Measurements from ENCODE around the gene APOLD1. TPM values are rescaled to one million over a fixed set of nuclear protein-coding genes. Genes with fewer than 3 reads are reported as not detected.

Gene APOLD1
- total RNA-seq, 1 donor: 3.3 TPM

DNA sequence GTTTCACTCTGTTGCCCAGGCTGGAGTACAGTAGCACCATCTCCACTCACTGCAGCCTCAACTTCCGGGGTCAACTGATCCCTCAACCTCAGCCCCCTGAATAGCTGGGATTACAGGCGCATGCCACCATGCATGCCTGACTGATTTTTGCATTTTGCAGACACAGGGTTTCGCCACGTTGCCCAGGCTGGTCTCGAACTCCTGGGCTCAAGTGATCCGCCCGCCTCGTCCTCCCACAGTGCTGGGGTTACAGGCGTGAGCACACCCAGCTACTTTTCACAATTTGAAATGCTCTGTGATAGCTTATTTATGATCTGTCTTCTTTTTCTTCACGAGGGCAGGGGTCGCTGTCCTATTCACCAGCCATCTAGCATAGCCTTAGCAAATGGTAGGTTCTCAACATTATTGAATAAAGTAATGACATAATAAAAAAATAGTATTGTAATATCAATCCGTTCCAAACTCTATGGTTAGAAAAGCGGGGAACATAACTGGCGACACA, 27.2 kb downstream of the APOLD1 start:
- Histone ChIP-seq H3K36me3 (ENCODE audit: insufficient read depth, low read length) (peaks cover 14% of the 10 kb centered on the region), H3K4me2 (ENCODE audit: insufficient read depth, low read length) (peak overlapping the region; percentile 96), H3K27ac (ENCODE audit: low read depth, low read length) (no peak overlapping the region), H3K4me3 (ENCODE audit: insufficient read depth, low read length) (peak overlapping the region; percentile 81), H3K4me1 (ENCODE audit: insufficient read depth, low read length) (peaks cover 37% of the 10 kb centered on the region), H4K20me1 (ENCODE audit: insufficient read depth, low read length) (no peaks in the 10 kb centered on the region), H3K79me2 (ENCODE audit: insufficient read depth, low read length) (peaks cover 45% of the 10 kb centered on the region), H2AFZ (ENCODE audit: low read length) (peak overlapping the region; percentile 52), H3K9me3 (ENCODE audit: low read depth, low read length) (no peaks in the 10 kb centered on the region), H3K27me3 (ENCODE audit: insufficient read depth, low read length) (no peaks in the 10 kb centered on the region)
- DNase-seq (ENCODE audit: insufficient read length, low spot score, missing footprints): no peak
- TF ChIP-seq, protein P1, sequence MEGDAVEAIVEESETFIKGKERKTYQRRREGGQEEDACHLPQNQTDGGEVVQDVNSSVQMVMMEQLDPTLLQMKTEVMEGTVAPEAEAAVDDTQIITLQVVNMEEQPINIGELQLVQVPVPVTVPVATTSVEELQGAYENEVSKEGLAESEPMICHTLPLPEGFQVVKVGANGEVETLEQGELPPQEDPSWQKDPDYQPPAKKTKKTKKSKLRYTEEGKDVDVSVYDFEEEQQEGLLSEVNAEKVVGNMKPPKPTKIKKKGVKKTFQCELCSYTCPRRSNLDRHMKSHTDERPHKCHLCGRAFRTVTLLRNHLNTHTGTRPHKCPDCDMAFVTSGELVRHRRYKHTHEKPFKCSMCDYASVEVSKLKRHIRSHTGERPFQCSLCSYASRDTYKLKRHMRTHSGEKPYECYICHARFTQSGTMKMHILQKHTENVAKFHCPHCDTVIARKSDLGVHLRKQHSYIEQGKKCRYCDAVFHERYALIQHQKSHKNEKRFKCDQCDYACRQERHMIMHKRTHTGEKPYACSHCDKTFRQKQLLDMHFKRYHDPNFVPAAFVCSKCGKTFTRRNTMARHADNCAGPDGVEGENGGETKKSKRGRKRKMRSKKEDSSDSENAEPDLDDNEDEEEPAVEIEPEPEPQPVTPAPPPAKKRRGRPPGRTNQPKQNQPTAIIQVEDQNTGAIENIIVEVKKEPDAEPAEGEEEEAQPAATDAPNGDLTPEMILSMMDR (IDR thresholded peaks at IDR 0.05; ENCODE audit: extremely low read depth, low read depth, low read length): no peak

DNA sequence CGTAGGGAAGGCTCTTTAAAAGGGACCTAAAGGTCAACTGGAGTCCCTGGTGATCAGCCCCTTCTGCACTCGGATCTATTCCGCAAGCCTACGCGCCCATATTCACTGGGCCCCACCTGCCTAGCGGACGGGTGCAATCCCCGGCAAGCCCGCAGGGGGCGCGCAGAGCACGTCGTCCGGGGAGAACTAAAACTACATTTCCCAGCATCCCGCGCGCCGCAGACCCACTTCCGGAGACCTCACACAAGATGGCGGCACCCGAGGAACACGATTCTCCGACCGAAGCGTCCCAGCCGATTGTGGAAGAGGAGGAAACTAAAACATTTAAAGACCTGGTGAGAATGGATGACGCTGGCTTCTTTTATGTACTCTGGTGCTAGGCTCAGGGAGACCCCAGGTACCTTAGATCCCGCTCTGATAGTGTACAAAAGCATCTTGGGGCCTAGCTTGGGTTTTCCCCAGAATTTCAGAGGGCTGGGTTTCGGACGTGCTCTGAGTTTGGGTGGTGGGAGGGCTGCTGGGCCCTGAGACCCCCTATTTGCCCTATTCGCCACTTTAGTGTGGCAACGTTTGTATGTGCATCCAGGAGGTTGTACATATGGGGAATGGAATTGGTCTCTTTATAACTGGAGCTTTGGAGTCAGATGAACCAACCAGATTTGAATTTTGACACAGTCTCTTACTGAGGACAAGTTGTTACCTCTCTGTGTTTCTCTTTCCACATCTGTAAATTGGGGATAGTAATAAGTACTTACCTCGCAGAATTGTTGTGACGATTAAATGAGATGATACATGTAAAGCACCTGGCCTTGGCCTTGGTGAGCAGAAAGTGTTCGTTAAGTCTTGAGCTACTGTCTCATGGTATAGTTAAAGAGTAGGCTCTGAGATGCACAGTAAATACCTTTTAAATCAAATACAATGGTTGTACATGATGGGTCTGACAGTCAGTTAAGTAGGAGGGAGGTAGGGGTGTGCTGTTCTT, 28.0 kb downstream of the APOLD1 start, which contains the start of gene DDX47:
Gene DDX47, plus strand, starts transcription at position 227 of the 982 bp plus-strand sequence. Its CDS starts 22 bp downstream, at position 249.
- Histone ChIP-seq H3K9me3 (ENCODE audit: low read depth, low read length) (no peaks in the 10 kb centered on the region), H4K20me1 (ENCODE audit: insufficient read depth, low read length) (no peaks in the 10 kb centered on the region), H3K4me2 (ENCODE audit: insufficient read depth, low read length) (peak within 1 kb of the TSS; percentile 96), H2AFZ (ENCODE audit: low read length) (peak within 1 kb of the TSS; percentile 52), H3K27ac (ENCODE audit: low read depth, low read length) (peak within 1 kb of the TSS; percentile 89), H3K4me1 (ENCODE audit: insufficient read depth, low read length) (peaks cover 32% of the 10 kb centered on the region), H3K27me3 (ENCODE audit: insufficient read depth, low read length) (no peaks in the 10 kb centered on the region), H3K79me2 (ENCODE audit: insufficient read depth, low read length) (peaks cover 51% of the 10 kb centered on the region), H3K36me3 (ENCODE audit: insufficient read depth, low read length) (peaks cover 17% of the 10 kb centered on the region), H3K4me3 (ENCODE audit: insufficient read depth, low read length) (peak within 1 kb of the TSS; percentile 81)
- TF ChIP-seq, protein P1 (IDR thresholded peaks at IDR 0.05; ENCODE audit: extremely low read depth, low read depth, low read length): peak; percentile 91
- DNase-seq (ENCODE audit: insufficient read length, low spot score, missing footprints): peak; percentile 84

DNA sequence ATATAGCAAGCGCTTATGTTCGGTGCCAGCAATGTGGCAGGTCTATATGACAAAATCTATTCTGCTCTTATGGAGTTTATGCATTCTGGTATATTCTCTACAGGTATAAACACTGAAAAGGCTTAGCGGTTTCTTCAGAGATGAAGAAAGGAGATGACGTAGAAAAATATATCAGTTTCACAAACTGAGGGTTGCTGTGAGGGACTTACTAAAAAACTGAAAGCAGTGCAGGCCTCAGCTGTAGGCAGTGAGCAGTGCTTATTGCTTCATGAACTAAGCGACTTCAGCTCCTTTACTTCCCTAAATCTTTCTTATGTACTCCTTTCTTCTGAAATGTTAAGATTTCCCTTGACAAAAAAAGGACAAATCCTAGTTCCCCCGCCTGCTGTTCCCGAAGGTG, 32.2 kb downstream of the APOLD1 start:
- no peaks in the 10 kb centered on the region for H3K27me3 ChIP-seq (ENCODE audit: insufficient read depth, low read length)
- TF ChIP-seq, protein P1 (IDR thresholded peaks at IDR 0.05; ENCODE audit: extremely low read depth, low read depth, low read length): no peak
- peaks cover 71% of the 10 kb centered on the region for H3K4me1 ChIP-seq (ENCODE audit: insufficient read depth, low read length)
- H3K36me3 ChIP-seq (ENCODE audit: insufficient read depth, low read length): peaks cover 39% of the 10 kb centered on the region
- no peak overlapping the region for H2AFZ ChIP-seq (ENCODE audit: low read length)
- no peaks in the 10 kb centered on the region for H4K20me1 ChIP-seq (ENCODE audit: insufficient read depth, low read length)
- H3K4me3 ChIP-seq (ENCODE audit: insufficient read depth, low read length): no peak overlapping the region
- peak overlapping the region; percentile 42 for H3K27ac ChIP-seq (ENCODE audit: low read depth, low read length)
- peaks cover 69% of the 10 kb centered on the region for H3K79me2 ChIP-seq (ENCODE audit: insufficient read depth, low read length)
- no peak for DNase-seq (ENCODE audit: insufficient read length, low spot score, missing footprints)
- H3K4me2 ChIP-seq (ENCODE audit: insufficient read depth, low read length): no peak overlapping the region
- no peaks in the 10 kb centered on the region for H3K9me3 ChIP-seq (ENCODE audit: low read depth, low read length)

DNA sequence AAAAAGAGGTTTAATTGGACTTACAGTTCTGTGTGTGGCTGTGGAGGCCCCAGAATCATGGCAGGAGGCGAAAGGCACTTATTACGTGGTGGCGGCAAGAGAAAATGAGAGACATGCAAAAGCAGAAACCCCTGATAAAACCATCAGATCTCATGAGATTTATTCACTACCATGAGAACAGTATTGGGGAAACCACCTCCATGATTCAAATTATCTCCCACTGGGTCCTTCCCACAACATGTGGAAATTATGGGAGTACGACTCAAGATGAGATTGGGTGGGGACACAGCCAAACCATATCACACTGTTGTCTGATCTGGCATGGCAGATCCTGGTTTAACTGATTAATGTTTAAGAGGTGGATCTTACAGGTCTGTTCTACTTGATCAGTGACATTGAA, 33.2 kb downstream of the APOLD1 start:
- Histone ChIP-seq H3K27me3 (ENCODE audit: insufficient read depth, low read length) (no peaks in the 10 kb centered on the region), H3K4me2 (ENCODE audit: insufficient read depth, low read length) (peak overlapping the region; percentile 67), H3K4me3 (ENCODE audit: insufficient read depth, low read length) (no peak overlapping the region), H2AFZ (ENCODE audit: low read length) (no peak overlapping the region), H3K9me3 (ENCODE audit: low read depth, low read length) (no peaks in the 10 kb centered on the region), H3K79me2 (ENCODE audit: insufficient read depth, low read length) (peaks cover 63% of the 10 kb centered on the region), H3K4me1 (ENCODE audit: insufficient read depth, low read length) (peaks cover 81% of the 10 kb centered on the region), H3K27ac (ENCODE audit: low read depth, low read length) (peak overlapping the region; percentile 95), H4K20me1 (ENCODE audit: insufficient read depth, low read length) (no peaks in the 10 kb centered on the region), H3K36me3 (ENCODE audit: insufficient read depth, low read length) (peaks cover 47% of the 10 kb centered on the region)
- no peak for DNase-seq (ENCODE audit: insufficient read length, low spot score, missing footprints)
- TF ChIP-seq, protein P1 (IDR thresholded peaks at IDR 0.05; ENCODE audit: extremely low read depth, low read depth, low read length): no peak
